ENCODE measurements around the gene HYDIN. TPM values are rescaled to one million over a fixed set of nuclear protein-coding genes. Genes with fewer than 3 reads are reported as not detected.

The HYDIN gene
- total and polyA plus RNA-seq, 4 donors = 0.14 to 3.0 (median 0.60) TPM

GRCh38 chr16:70774261-70774660 is 456.3 kb downstream of the HYDIN start:
- Histone ChIP-seq H3K36me3 (ENCODE audit: control insufficient read depth in 4 of 4, insufficient read depth in 3 of 4, low read depth in 1 of 4, low read length in 3 of 4) (peaks cover 3 to 29% (median 7%) of the 10 kb centered on the region in 4 donors), H3K9ac (ENCODE audit: low read depth in 1 of 2, low read length in 2 of 2) (no peak overlapping the region), H3K27me3 (ENCODE audit: control insufficient read depth in 4 of 4, insufficient read depth in 4 of 4, low read length in 3 of 4) (no peaks in the 10 kb centered on the region), H3K27ac (ENCODE audit: low read depth in 1 of 2, low read length in 2 of 2) (no peak overlapping the region), H3K4me1 (ENCODE audit: control insufficient read depth in 4 of 4, insufficient read depth in 4 of 4, low read length in 3 of 4) (peaks cover 0 to 7% (median 5%) of the 10 kb centered on the region in 4 donors), H3K9me3 (ENCODE audit: control insufficient read depth in 4 of 4, low read length in 3 of 4) (no peaks in the 10 kb centered on the region), H3K4me3 (ENCODE audit: low read depth in 1 of 3, low read length in 3 of 3) (no peak overlapping the region)
- no peak for DNase-seq (ENCODE audit: low spot score)
- TF ChIP-seq SP1 (IDR thresholded peaks at IDR 0.05) (no peak), RXRA (IDR thresholded peaks at IDR 0.05) (no peak), NR2F2 (IDR thresholded peaks at IDR 0.05) (no peak), TAF1 (conservative IDR thresholded peaks at IDR 0.05) (no peak), GABPA (IDR thresholded peaks at IDR 0.05 in 1 of 2, conservative IDR thresholded peaks at IDR 0.05 in 1 of 2) (no peak), CTCF (IDR thresholded peaks at IDR 0.05; ENCODE audit: low read depth, low read length, missing input control) (no peak)
- 95% methylated on average over 13 of the region's 13 CpGs for WGBS

GRCh38 chr16:70772493-70772892 is 458.0 kb downstream of the HYDIN start:
- Histone ChIP-seq H3K4me1 (ENCODE audit: control insufficient read depth in 4 of 4, insufficient read depth in 4 of 4, low read length in 3 of 4) (peaks cover 0 to 9% (median 5%) of the 10 kb centered on the region in 4 donors), H3K27ac (ENCODE audit: low read depth in 1 of 2, low read length in 2 of 2) (no peak overlapping the region), H3K9me3 (ENCODE audit: control insufficient read depth in 4 of 4, low read length in 3 of 4) (no peaks in the 10 kb centered on the region), H3K9ac (ENCODE audit: low read depth in 1 of 2, low read length in 2 of 2) (no peak overlapping the region), H3K27me3 (ENCODE audit: control insufficient read depth in 4 of 4, insufficient read depth in 4 of 4, low read length in 3 of 4) (no peaks in the 10 kb centered on the region), H3K4me3 (ENCODE audit: low read depth in 1 of 3, low read length in 3 of 3) (no peak overlapping the region), H3K36me3 (ENCODE audit: control insufficient read depth in 4 of 4, insufficient read depth in 3 of 4, low read depth in 1 of 4, low read length in 3 of 4) (peaks cover 2 to 16% (median 4%) of the 10 kb centered on the region in 4 donors)
- DNase-seq (ENCODE audit: low spot score) = no peak
- WGBS = 96% methylated on average over 1 of the region's 1 CpG
- TF ChIP-seq ATF3 (IDR thresholded peaks at IDR 0.05) (no peak), JUND (IDR thresholded peaks at IDR 0.05) (no peak), FOXA2 (IDR thresholded peaks at IDR 0.05) (no peak), YY1 (IDR thresholded peaks at IDR 0.05) (no peak), GABPA (IDR thresholded peaks at IDR 0.05 in 1 of 2, conservative IDR thresholded peaks at IDR 0.05 in 1 of 2) (no peak), MAX (IDR thresholded peaks at IDR 0.05) (no peak), HNF4A (conservative IDR thresholded peaks at IDR 0.05) (no peak), REST (IDR thresholded peaks at IDR 0.05) (no peak), RXRA (IDR thresholded peaks at IDR 0.05) (no peak), CTCF (IDR thresholded peaks at IDR 0.05; ENCODE audit: low read depth, low read length, missing input control) (no peak), NR2F2 (IDR thresholded peaks at IDR 0.05) (no peak), EGR1 (IDR thresholded peaks at IDR 0.05; ENCODE audit: low read depth in 2 of 2) (no peak), FOXA1 (IDR thresholded peaks at IDR 0.05) (no peak), SP1 (IDR thresholded peaks at IDR 0.05) (no peak), TAF1 (conservative IDR thresholded peaks at IDR 0.05) (no peak)

Measured in liver (tissue), 9 donors.